Esophagus muscularis mucosa (tissue), 3 donors: ENCODE results near the gene HIC1.

ENCODE experiments used
- EP300 ChIP-seq: sonication (generic); formaldehyde crosslinking; IDR thresholded peaks from one replicate; pipeline ENCODE4 v1.6.1; 2017; ENCODE audit warnings: antibody characterized with exemption
- TF ChIP-seq, protein P1 (sequence below), 3 experiments: fragments of 200-600 bp in 2 of 3; fragments of 450-650 bp in 1 of 3; sonication (generic) in 2 of 3; IDR thresholded peaks; one replicate each; pipeline ENCODE4 v1.5.1; 2017 to 2019; ENCODE audit warnings: antibody characterized with exemption in 3 of 3, mild to moderate bottlenecking in 2 of 3, moderate library complexity in 1 of 3

DNA sequence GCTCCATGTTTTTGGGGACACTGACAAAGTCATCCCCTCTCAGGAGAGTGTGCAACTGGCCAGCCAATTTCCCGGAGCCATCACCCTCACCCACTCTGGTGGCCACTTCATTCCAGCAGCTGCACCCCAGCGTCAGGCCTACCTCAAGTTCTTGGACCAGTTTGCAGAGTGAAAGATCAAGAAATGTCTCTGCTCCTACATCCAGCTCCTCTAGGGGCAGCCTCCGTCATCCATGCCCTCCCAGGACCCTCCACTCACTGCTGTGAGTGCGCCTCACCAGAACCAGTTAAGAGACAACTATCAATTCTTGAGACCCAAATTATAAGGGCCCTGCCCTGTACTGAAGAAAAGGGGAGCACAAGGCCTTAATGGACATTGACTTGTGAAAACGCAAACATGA, 12.0 kb upstream of the HIC1 start:
- TF ChIP-seq, protein P1, sequence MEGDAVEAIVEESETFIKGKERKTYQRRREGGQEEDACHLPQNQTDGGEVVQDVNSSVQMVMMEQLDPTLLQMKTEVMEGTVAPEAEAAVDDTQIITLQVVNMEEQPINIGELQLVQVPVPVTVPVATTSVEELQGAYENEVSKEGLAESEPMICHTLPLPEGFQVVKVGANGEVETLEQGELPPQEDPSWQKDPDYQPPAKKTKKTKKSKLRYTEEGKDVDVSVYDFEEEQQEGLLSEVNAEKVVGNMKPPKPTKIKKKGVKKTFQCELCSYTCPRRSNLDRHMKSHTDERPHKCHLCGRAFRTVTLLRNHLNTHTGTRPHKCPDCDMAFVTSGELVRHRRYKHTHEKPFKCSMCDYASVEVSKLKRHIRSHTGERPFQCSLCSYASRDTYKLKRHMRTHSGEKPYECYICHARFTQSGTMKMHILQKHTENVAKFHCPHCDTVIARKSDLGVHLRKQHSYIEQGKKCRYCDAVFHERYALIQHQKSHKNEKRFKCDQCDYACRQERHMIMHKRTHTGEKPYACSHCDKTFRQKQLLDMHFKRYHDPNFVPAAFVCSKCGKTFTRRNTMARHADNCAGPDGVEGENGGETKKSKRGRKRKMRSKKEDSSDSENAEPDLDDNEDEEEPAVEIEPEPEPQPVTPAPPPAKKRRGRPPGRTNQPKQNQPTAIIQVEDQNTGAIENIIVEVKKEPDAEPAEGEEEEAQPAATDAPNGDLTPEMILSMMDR (IDR thresholded peaks at IDR 0.05) = no peak
- TF ChIP-seq EP300 = no peak
